AG09309 (cell line): ENCODE measurements around the gene TMEM8B.
A peak's percentile ranks its signal among the peaks of the same experiment; 100 is the strongest.

Source experiments
- DNase-seq: peaks from one replicate; pipeline ENCODE4 v3.0.0-alpha.2; 2010; ENCODE audit warnings: low read depth
- H3K4me3 ChIP-seq: 2 replicates; pipeline ENCODE4 v1.5.1; 2011; ENCODE audit warnings: mild to moderate bottlenecking, low read depth, low read length, moderate library complexity; ENCODE audit not compliant: control insufficient read depth
- TF ChIP-seq, protein P1 (sequence below): IDR thresholded peaks from 2 replicates; pipeline ENCODE4 v1.5.1; 2011; ENCODE audit warnings: mild to moderate bottlenecking, low read depth, low read length, inconsistent platforms; ENCODE audit not compliant: insufficient read depth, control insufficient read depth; ENCODE audit errors: missing control alignments

Gene TMEM8B

GRCh38 chr9:35906923-35907699 lies 78.1 kb downstream of the TMEM8B start:
- no peak for DNase-seq
- TF ChIP-seq, protein P1, sequence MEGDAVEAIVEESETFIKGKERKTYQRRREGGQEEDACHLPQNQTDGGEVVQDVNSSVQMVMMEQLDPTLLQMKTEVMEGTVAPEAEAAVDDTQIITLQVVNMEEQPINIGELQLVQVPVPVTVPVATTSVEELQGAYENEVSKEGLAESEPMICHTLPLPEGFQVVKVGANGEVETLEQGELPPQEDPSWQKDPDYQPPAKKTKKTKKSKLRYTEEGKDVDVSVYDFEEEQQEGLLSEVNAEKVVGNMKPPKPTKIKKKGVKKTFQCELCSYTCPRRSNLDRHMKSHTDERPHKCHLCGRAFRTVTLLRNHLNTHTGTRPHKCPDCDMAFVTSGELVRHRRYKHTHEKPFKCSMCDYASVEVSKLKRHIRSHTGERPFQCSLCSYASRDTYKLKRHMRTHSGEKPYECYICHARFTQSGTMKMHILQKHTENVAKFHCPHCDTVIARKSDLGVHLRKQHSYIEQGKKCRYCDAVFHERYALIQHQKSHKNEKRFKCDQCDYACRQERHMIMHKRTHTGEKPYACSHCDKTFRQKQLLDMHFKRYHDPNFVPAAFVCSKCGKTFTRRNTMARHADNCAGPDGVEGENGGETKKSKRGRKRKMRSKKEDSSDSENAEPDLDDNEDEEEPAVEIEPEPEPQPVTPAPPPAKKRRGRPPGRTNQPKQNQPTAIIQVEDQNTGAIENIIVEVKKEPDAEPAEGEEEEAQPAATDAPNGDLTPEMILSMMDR, result no peak
- peak overlapping the region; percentile 9 for H3K4me3 ChIP-seq

DNA sequence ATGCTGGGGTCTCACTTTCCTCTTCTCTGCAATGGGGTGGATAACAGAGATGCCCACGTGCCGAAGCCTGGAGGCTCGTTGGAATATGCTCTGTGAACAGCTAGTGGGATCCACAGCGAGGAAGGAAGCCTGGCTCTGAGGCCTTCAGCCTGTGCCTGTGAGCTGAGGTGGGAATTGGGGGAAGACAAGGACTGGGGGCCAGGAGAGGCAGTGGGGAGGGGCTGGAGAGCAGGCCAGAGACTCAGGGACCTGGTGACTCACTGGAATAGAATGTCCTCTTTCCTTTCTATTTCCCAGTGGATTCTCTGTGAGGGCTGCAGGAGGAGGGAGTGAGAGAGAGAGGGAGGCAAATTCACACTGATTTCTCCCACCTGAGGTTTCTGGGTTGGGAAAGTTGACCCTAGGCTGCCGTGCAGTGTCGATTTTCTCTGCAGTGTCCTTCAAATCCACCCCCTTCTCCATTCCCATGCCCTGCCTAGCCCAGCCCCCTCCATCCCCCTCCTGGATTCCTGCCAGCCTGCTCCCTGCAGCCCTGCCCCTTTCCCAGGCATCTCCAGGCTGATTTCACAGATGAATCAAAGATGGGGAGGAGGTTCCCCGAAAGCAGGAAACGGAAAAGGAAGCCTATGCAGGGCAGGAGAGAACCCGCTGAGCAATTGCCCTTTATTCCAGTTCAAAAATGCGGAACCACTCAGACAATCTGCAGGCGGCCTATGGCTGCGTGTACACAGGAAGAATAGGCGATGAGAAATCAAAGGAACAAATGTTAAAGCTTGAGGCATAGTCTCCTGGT lies 78.9 kb downstream of the TMEM8B start:
- TF ChIP-seq, protein P1, result no peak
- peak; percentile 63 for DNase-seq
- peak overlapping the region; percentile 9 for H3K4me3 ChIP-seq

- TF ChIP-seq, protein P1, result no peak
- H3K4me3 ChIP-seq, result no peak overlapping the region
- no peak for DNase-seq
Measured at GRCh38 chr9:35908504-35909125, 79.6 kb downstream of the TMEM8B start.

DNA sequence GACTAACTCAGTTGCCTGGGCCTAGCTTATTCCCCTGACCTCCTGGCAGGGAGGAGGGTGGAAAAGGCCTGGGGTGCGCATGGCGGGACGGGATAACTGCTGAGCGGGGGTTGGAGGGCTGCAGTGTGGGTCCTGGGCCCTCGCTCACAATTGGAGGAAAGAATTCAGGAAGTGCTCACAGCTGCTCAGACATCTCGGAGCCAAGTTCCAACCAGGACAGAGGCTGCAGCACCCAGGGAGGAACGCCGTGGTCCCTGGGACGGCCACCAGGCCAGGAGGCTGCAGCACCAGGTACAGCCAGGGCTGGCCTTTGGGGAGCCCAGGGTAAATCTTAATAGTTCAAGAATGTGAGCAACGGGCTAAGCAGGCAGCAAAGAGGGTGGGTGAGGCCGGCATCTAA lies 80.2 kb downstream of the TMEM8B start, which contains the start of gene SPAAR:
Gene SPAAR, plus strand, starts transcription at position 217 of the 400 bp plus-strand sequence. CDS start 974 bp downstream, outside the sequence.
- DNase-seq, result no peak
- H3K4me3 ChIP-seq, result no peak within 1 kb of the TSS

GRCh38 chr9:35909687-35910612 lies 80.9 kb downstream of the TMEM8B start:
- no peak for DNase-seq
- no peak overlapping the region for H3K4me3 ChIP-seq
- TF ChIP-seq, protein P1, result no peak

More for the DNA sequence above, 80.2 kb downstream of the TMEM8B start, which contains the start of gene SPAAR:
- TF ChIP-seq, protein P1, result no peak
